HepG2 (cell line): ENCODE data around the gene SP7. TPM values are rescaled to one million over a fixed set of nuclear protein-coding genes. Genes with fewer than 3 reads are reported as not detected.

Source experiments
- CEBPZ ChIP-seq: IDR thresholded peaks from 2 replicates; pipeline ENCODE4 v1.6.1; 2012; ENCODE audit warnings: low read length, improper control_type of control experiment
- GPN1 ChIP-seq: sonication (generic); formaldehyde crosslinking; IDR thresholded peaks from 2 replicates; pipeline ENCODE4 v1.5.1; 2020; ENCODE audit warnings: missing genetic modification reagents, borderline replicate concordance
- KDM4B ChIP-seq: sonication (generic); formaldehyde crosslinking; IDR thresholded peaks from 2 replicates; pipeline ENCODE4 v1.4.0; 2020; ENCODE audit warnings: missing genetic modification reagents
- KDM6A ChIP-seq: IDR thresholded peaks from 2 replicates; pipeline ENCODE4 v1.6.1; 2016; ENCODE audit warnings: low read depth
- MAF1 ChIP-seq: sonication (generic); formaldehyde crosslinking; IDR thresholded peaks from 2 replicates; pipeline ENCODE4 v1.5.0; 2020; ENCODE audit warnings: missing genetic modification reagents, borderline replicate concordance
- MED13 ChIP-seq: sonication (generic); formaldehyde crosslinking; IDR thresholded peaks from 2 replicates; pipeline ENCODE4 v1.5.0; 2020; ENCODE audit warnings: missing genetic modification reagents
- MTF1 ChIP-seq: sonication (generic); formaldehyde crosslinking; IDR thresholded peaks from 2 replicates; pipeline ENCODE4 v1.5.0; 2020; ENCODE audit warnings: missing genetic modification reagents
- RXRA ChIP-seq: sonication (generic); formaldehyde crosslinking; IDR thresholded peaks from 2 replicates; pipeline ENCODE4 v1.5.1; 2020; ENCODE audit warnings: missing genetic modification reagents
- TMF1 ChIP-seq: sonication (generic); formaldehyde crosslinking; IDR thresholded peaks from 2 replicates; pipeline ENCODE4 v1.8.1; 2022; ENCODE audit warnings: low read depth, missing genetic modification reagents
- ZBED4 ChIP-seq: sonication (generic); formaldehyde crosslinking; IDR thresholded peaks from 2 replicates; pipeline ENCODE4 v1.4.0; 2020; ENCODE audit warnings: missing genetic modification reagents, borderline replicate concordance
- ZBTB21 ChIP-seq: sonication (generic); formaldehyde crosslinking; IDR thresholded peaks from 2 replicates; pipeline ENCODE4 v1.4.0; 2020; ENCODE audit warnings: missing genetic modification reagents
- ZBTB25 ChIP-seq: IDR thresholded peaks from 2 replicates; pipeline ENCODE4 v1.6.1; 2018; ENCODE audit warnings: missing genetic modification reagents
- ZMYM3 ChIP-seq: sonication (generic); formaldehyde crosslinking; IDR thresholded peaks from 2 replicates; pipeline ENCODE4 v1.5.1; 2020; ENCODE audit warnings: mild to moderate bottlenecking, missing genetic modification reagents
- ZNF180 ChIP-seq: sonication (generic); formaldehyde crosslinking; IDR thresholded peaks from 2 replicates; pipeline ENCODE4 v1.4.0; 2020; ENCODE audit warnings: low read depth, missing genetic modification reagents, borderline replicate concordance
- ZNF234 ChIP-seq: sonication (generic); formaldehyde crosslinking; conservative IDR thresholded peaks from 2 replicates; pipeline ENCODE4 v1.5.1; 2020; ENCODE audit warnings: mild to moderate bottlenecking, missing genetic modification reagents
- ZNF350 ChIP-seq: sonication (generic); formaldehyde crosslinking; IDR thresholded peaks from 2 replicates; pipeline ENCODE4 v1.4.0; 2020; ENCODE audit warnings: mild to moderate bottlenecking, low read depth, missing genetic modification reagents, borderline replicate concordance
- ZNF446 ChIP-seq: sonication (generic); formaldehyde crosslinking; IDR thresholded peaks from 2 replicates; pipeline ENCODE4 v1.5.0; 2020; ENCODE audit warnings: mild to moderate bottlenecking, missing genetic modification reagents
- ZNF580 ChIP-seq: IDR thresholded peaks from 2 replicates; pipeline ENCODE4 v1.6.1; 2016; ENCODE audit warnings: low read depth, borderline replicate concordance
- ZNF614 ChIP-seq: IDR thresholded peaks from 2 replicates; pipeline ENCODE4 v1.6.1; 2018; ENCODE audit warnings: missing biosample characterization, missing genetic modification reagents, inconsistent platforms, borderline replicate concordance
- ZNF781 ChIP-seq: sonication (generic); formaldehyde crosslinking; IDR thresholded peaks from 2 replicates; pipeline ENCODE4 v1.5.1; 2020; ENCODE audit warnings: borderline replicate concordance, mild to moderate bottlenecking, missing genetic modification reagents; ENCODE audit errors: not compliant biosample characterization
- ZSCAN21 ChIP-seq: sonication (generic); formaldehyde crosslinking; IDR thresholded peaks from 2 replicates; pipeline ENCODE4 v1.8.0; 2022; ENCODE audit warnings: mild to moderate bottlenecking, missing genetic modification reagents, moderate library complexity, borderline replicate concordance
- polyA plus RNA-seq, 8 experiments: library from polyadenylated mRNA; depleted of rRNA in 3 of 8; stranded (reverse) in 7 of 8; unstranded in 1 of 8; fragments of >200 nt; fragmentation: Illumina TruSeq in 4 of 8; extraction: Trizol in 4 of 8; gene quantifications; 2 replicates each; pipeline versions ENCODE4 v1.2.1 to v1.2.3, GENCODE V29; 2011 to 2016; ENCODE audit warnings: low read depth in 4 of 8, missing spikeins in 1 of 8, mixed read lengths in 1 of 8; ENCODE audit not compliant: insufficient read depth in 1 of 8
- total RNA-seq, 5 experiments: library from RNA; depleted of rRNA; stranded (reverse); fragments of >200 nt; fragmentation: Illumina TruSeq; extraction: Trizol; gene quantifications; 2 replicates each; pipeline ENCODE4 v1.2.3, GENCODE V29; 2016; ENCODE audit warnings: low read depth in 1 of 5

Gene SP7
- total and polyA plus RNA-seq, 2 of the 13 experiments (the other 11 are each of a cell fraction or from before 2014, with no cell fraction given): not detected

GRCh38 chr12:53324779-53325510, 11.2 kb downstream of the SP7 start (continued):
- peak; percentile 95; the same call in 1 of the 2 replicates for TF ChIP-seq ZBED4
- TF ChIP-seq RXRA (CRISPR knock-in tag): peak; percentile 53
- no peak for TF ChIP-seq ZNF614 (CRISPR knock-in tag)
- no peak for TF ChIP-seq ZNF234
- peak; percentile 33 for TF ChIP-seq ZNF781
- TF ChIP-seq MAF1 (CRISPR knock-in tag): no peak
- no peak for TF ChIP-seq ZNF446 (CRISPR knock-in tag)
- TF ChIP-seq KDM6A (CRISPR knock-in tag): no peak; the same call in 1 of the 2 replicates
- peak; percentile 85; the same call in 1 of the 2 replicates for TF ChIP-seq ZNF580 (CRISPR knock-in tag)
- no peak for TF ChIP-seq MTF1 (CRISPR knock-in tag)
- TF ChIP-seq ZNF350: peak; percentile 73
- no peak; the same call in 1 of the 2 replicates for TF ChIP-seq GPN1 (CRISPR knock-in tag)
- no peak for TF ChIP-seq ZNF180 (CRISPR knock-in tag)
- no peak for TF ChIP-seq ZSCAN21 (CRISPR knock-in tag)
- no peak for TF ChIP-seq TMF1 (CRISPR knock-in tag)
- TF ChIP-seq ZBTB21: no peak; the same call in 1 of the 2 replicates
- TF ChIP-seq CEBPZ: no peak
- peak; percentile 30; the same call in 1 of the 2 replicates for TF ChIP-seq ZMYM3 (CRISPR knock-in tag)
- TF ChIP-seq ZBTB25 (CRISPR knock-in tag): peak; percentile 87; the same call in 1 of the 2 replicates
- 0 out of 2 replicates have a peak, but pooled peaks have one; percentile 19 for TF ChIP-seq MED13 (CRISPR knock-in tag)
- TF ChIP-seq KDM4B (CRISPR knock-in tag): peak; percentile 91
